ENCODE results near the gene PLBD2.

Gene PLBD2

GRCh38 chr12:113339540-113339939, 18.8 kb upstream of the PLBD2 start:
- TF ChIP-seq CTCF (IDR thresholded peaks at IDR 0.05; ENCODE audit: low read depth, low read length): no peak
- no peak overlapping the region for H3K4me3 ChIP-seq (ENCODE audit: low read depth, low read length)
- DNase-seq: no peak
- no peaks in the 10 kb centered on the region for H3K27me3 ChIP-seq (ENCODE audit: insufficient read depth, low read depth, severe bottlenecking)
- no peak overlapping the region for H3K27ac ChIP-seq
- H3K9me3 ChIP-seq (ENCODE audit: severe bottlenecking): no peaks in the 10 kb centered on the region
- no peaks in the 10 kb centered on the region for H3K36me3 ChIP-seq

- no peak for DNase-seq
- H3K27ac ChIP-seq: no peak overlapping the region
- H3K9me3 ChIP-seq (ENCODE audit: severe bottlenecking): no peaks in the 10 kb centered on the region
- H3K27me3 ChIP-seq (ENCODE audit: insufficient read depth, low read depth, severe bottlenecking): no peaks in the 10 kb centered on the region
- no peaks in the 10 kb centered on the region for H3K36me3 ChIP-seq
- no peak for TF ChIP-seq CTCF (IDR thresholded peaks at IDR 0.05; ENCODE audit: low read depth, low read length)
- no peak overlapping the region for H3K4me3 ChIP-seq (ENCODE audit: low read depth, low read length)
Measured at GRCh38 chr12:113340061-113340460, 18.3 kb upstream of the PLBD2 start.

- Histone ChIP-seq H3K36me3 (no peaks in the 10 kb centered on the region), H3K9me3 (ENCODE audit: severe bottlenecking) (no peaks in the 10 kb centered on the region), H3K27ac (no peak overlapping the region), H3K4me3 (ENCODE audit: low read depth, low read length) (no peak overlapping the region), H3K27me3 (ENCODE audit: insufficient read depth, low read depth, severe bottlenecking) (no peaks in the 10 kb centered on the region)
- no peak for TF ChIP-seq CTCF (IDR thresholded peaks at IDR 0.05; ENCODE audit: low read depth, low read length)
- no peak for DNase-seq
Measured at GRCh38 chr12:113341535-113341934, 16.9 kb upstream of the PLBD2 start.

GRCh38 chr12:113345318-113345717, 13.1 kb upstream of the PLBD2 start:
- no peak for DNase-seq
- Histone ChIP-seq H3K9me3 (ENCODE audit: severe bottlenecking) (no peaks in the 10 kb centered on the region), H3K36me3 (no peaks in the 10 kb centered on the region), H3K4me3 (ENCODE audit: low read depth, low read length) (no peak overlapping the region), H3K27ac (no peak overlapping the region), H3K27me3 (ENCODE audit: insufficient read depth, low read depth, severe bottlenecking) (no peaks in the 10 kb centered on the region)
- no peak for TF ChIP-seq CTCF (IDR thresholded peaks at IDR 0.05; ENCODE audit: low read depth, low read length)

- Histone ChIP-seq H3K9me3 (ENCODE audit: severe bottlenecking) (no peaks in the 10 kb centered on the region), H3K27ac (no peak overlapping the region), H3K36me3 (no peaks in the 10 kb centered on the region), H3K4me3 (ENCODE audit: low read depth, low read length) (no peak overlapping the region), H3K27me3 (ENCODE audit: insufficient read depth, low read depth, severe bottlenecking) (no peaks in the 10 kb centered on the region)
- no peak for DNase-seq
- no peak for TF ChIP-seq CTCF (IDR thresholded peaks at IDR 0.05; ENCODE audit: low read depth, low read length)
Measured at GRCh38 chr12:113346353-113346752, 12.0 kb upstream of the PLBD2 start.

- H3K27ac ChIP-seq: no peak overlapping the region
- DNase-seq: no peak
- no peaks in the 10 kb centered on the region for H3K9me3 ChIP-seq (ENCODE audit: severe bottlenecking)
- H3K4me3 ChIP-seq (ENCODE audit: low read depth, low read length): no peak overlapping the region
- H3K36me3 ChIP-seq: no peaks in the 10 kb centered on the region
- TF ChIP-seq CTCF (IDR thresholded peaks at IDR 0.05; ENCODE audit: low read depth, low read length): no peak
- no peaks in the 10 kb centered on the region for H3K27me3 ChIP-seq (ENCODE audit: insufficient read depth, low read depth, severe bottlenecking)
Measured at GRCh38 chr12:113347107-113347506, 11.3 kb upstream of the PLBD2 start.

Data from WERI-Rb-1 (cell line).